ENCODE data around the gene TMEM87A. TPM values are rescaled to one million over a fixed set of nuclear protein-coding genes. Genes with fewer than 3 reads are reported as not detected.
"Not testable (repeated sequence)": the region's sequence is repeated elsewhere in the genome, so short reads cannot be mapped to it uniquely, and the experiment has no call there.

The TMEM87A gene
- total and polyA plus RNA-seq, 2 donors: 32.2 to 33.5 TPM

DNA sequence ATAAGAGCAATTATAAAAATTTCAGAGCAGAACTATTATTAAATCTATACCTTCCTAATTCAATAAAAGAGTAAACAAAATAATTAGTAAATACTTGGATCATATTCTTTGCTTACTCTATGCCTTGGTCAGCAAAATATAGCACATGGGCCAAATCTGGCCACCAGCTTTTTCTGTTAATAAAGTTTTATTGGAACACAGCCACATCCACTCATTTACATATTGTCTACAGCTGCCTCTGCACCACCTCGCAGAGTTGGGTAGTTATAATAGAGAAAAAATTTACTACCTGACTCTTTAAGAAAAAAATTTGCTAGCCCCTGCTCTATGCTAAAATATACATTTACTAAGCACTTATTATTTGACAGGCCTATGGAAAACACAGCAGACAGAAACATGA lies 32.4 kb downstream of the TMEM87A start:
- H3K36me3 ChIP-seq (ENCODE audit: control insufficient read depth in 2 of 2, insufficient read depth in 2 of 2, low read length in 1 of 2): peaks cover 21 to 42% of the 10 kb centered on the region in 2 donors
- H3K27ac ChIP-seq (ENCODE audit: low read depth in 1 of 2, low read length in 1 of 2): no peak overlapping the region
- DNase-seq (ENCODE audit: low read depth in 6 of 9, low spot score in 9 of 9): no peak
- H3K4me3 ChIP-seq (ENCODE audit: low read length in 2 of 2): no peak overlapping the region
- no peaks in the 10 kb centered on the region for H3K9me3 ChIP-seq (ENCODE audit: control insufficient read depth in 2 of 2, insufficient read depth in 1 of 2, low read length in 1 of 2)
- 99% methylated on average over 1 of the region's 1 CpG for WGBS
- no peaks in the 10 kb centered on the region for H3K4me1 ChIP-seq (ENCODE audit: control insufficient read depth in 2 of 2, insufficient read depth in 2 of 2, low read length in 2 of 2)
- no peaks in the 10 kb centered on the region for H3K27me3 ChIP-seq (ENCODE audit: control insufficient read depth in 2 of 2, insufficient read depth in 1 of 2, low read length in 1 of 2)

DNA sequence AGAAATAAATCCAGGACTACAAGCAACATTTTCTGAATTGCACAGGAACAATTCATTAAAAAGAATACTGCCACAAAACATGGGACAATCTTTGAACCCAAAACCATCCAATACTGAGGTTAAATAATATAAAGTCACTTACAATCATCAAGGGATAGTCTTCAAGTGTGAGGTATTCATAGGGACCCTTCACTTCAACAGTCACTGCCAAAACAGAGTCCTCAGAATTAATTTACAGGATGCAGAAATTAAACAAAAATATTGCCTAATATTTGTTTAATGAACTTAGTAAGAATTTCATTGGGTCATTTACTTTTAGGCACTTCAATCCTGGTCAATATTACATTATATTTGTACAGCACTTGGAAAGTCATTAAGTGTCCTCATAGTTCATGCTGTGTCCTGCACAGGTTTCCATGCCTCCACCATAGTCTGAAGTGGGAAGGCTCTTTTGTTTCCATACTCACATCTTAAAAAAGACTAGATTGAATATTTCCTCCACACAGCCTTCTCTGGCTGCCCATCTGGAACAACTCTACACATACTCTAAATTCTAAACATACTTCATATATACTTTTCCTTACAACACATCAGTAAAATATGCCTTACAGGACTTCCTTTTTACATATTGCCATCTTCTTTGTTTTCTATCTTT lies 33.6 kb downstream of the TMEM87A start:
- DNase-seq (ENCODE audit: low read depth in 6 of 9, low spot score in 9 of 9): no peak
- no peaks in the 10 kb centered on the region for H3K4me1 ChIP-seq (ENCODE audit: control insufficient read depth in 2 of 2, insufficient read depth in 2 of 2, low read length in 2 of 2)
- no peaks in the 10 kb centered on the region for H3K27me3 ChIP-seq (ENCODE audit: control insufficient read depth in 2 of 2, insufficient read depth in 1 of 2, low read length in 1 of 2)
- no peak overlapping the region for H3K27ac ChIP-seq (ENCODE audit: low read depth in 1 of 2, low read length in 1 of 2)
- no peaks in the 10 kb centered on the region for H3K9me3 ChIP-seq (ENCODE audit: control insufficient read depth in 2 of 2, insufficient read depth in 1 of 2, low read length in 1 of 2)
- H3K4me3 ChIP-seq (ENCODE audit: low read length in 2 of 2): no peak overlapping the region
- H3K36me3 ChIP-seq (ENCODE audit: control insufficient read depth in 2 of 2, insufficient read depth in 2 of 2, low read length in 1 of 2): peaks cover 25 to 52% of the 10 kb centered on the region in 2 donors

DNA sequence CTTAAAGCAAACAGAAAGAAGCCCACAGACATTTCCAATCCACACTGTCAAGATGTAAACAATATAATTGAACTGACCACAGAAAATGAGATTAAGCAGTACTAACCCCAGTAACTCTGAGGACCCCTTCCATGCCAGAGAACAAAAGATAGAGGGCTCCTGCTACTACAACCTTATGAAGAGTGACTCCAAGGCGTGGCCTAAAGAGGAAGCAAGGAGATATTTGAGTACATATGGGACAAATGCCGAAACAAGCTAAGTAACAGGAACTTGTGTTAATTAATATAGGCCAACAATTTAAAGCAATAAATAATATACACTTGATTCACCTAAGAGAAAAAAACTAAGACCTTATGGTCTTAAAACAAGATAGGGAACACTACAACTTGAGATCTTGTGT lies 40.1 kb downstream of the TMEM87A start:
- no peak overlapping the region for H3K27ac ChIP-seq (ENCODE audit: low read depth in 1 of 2, low read length in 1 of 2)
- H3K4me3 ChIP-seq (ENCODE audit: low read length in 2 of 2): no peak overlapping the region
- no peaks in the 10 kb centered on the region for H3K27me3 ChIP-seq (ENCODE audit: control insufficient read depth in 2 of 2, insufficient read depth in 1 of 2, low read length in 1 of 2)
- DNase-seq (ENCODE audit: low read depth in 6 of 9, low spot score in 9 of 9): no peak
- 97% methylated on average over 2 of the region's 2 CpGs for WGBS
- peaks cover 37 to 55% of the 10 kb centered on the region in 2 donors for H3K36me3 ChIP-seq (ENCODE audit: control insufficient read depth in 2 of 2, insufficient read depth in 2 of 2, low read length in 1 of 2)
- no peaks in the 10 kb centered on the region for H3K4me1 ChIP-seq (ENCODE audit: control insufficient read depth in 2 of 2, insufficient read depth in 2 of 2, low read length in 2 of 2)
- no peaks in the 10 kb centered on the region for H3K9me3 ChIP-seq (ENCODE audit: control insufficient read depth in 2 of 2, insufficient read depth in 1 of 2, low read length in 1 of 2)

DNA sequence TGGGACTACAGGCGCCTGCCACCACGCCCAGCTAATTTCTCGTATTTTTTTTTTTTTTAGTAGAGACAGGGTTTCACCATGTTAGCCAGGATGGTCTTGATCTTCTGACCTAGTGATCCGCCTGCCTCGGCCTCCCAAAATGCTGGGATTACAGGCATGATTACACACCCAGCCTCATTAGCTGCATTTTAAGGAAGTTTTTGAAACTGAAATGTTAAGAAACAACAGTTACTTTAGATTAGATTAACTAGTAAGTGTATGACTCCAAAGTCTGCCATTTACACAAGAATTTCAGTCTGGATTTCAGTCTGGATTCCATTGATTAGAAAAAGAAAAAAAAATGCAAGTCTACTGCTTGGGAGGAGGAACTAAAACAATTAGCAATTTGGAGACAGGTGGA lies 40.6 kb downstream of the TMEM87A start:
- H3K27me3 ChIP-seq (ENCODE audit: control insufficient read depth in 2 of 2, insufficient read depth in 1 of 2, low read length in 1 of 2): no peaks in the 10 kb centered on the region
- H3K27ac ChIP-seq (ENCODE audit: low read depth in 1 of 2, low read length in 1 of 2): no peak overlapping the region
- WGBS: 72% methylated on average over 5 of the region's 5 CpGs
- H3K9me3 ChIP-seq (ENCODE audit: control insufficient read depth in 2 of 2, insufficient read depth in 1 of 2, low read length in 1 of 2): no peaks in the 10 kb centered on the region
- no peak overlapping the region for H3K4me3 ChIP-seq (ENCODE audit: low read length in 2 of 2)
- H3K36me3 ChIP-seq (ENCODE audit: control insufficient read depth in 2 of 2, insufficient read depth in 2 of 2, low read length in 1 of 2): peaks cover 35 to 53% of the 10 kb centered on the region in 2 donors
- no peaks in the 10 kb centered on the region for H3K4me1 ChIP-seq (ENCODE audit: control insufficient read depth in 2 of 2, insufficient read depth in 2 of 2, low read length in 2 of 2)
- no peak for DNase-seq (ENCODE audit: low read depth in 6 of 9, low spot score in 9 of 9)

DNA sequence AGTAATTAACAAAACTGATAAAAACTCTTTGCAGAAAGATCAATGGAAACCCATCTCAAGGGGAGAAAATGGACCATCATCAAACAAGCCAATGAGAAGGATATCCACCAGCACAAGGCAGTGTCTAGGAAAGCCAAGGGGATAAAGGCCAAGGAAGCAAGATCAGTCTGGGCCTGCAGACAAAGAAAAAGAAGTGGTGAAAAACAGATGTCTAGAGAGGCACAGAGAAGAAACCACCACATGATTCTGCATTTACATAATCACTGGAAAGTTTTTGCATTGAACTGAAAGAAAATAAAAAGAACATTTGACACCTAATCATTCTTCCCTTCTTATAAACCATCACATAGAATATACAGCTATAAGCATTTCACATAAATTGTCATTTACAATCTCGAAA lies 42.1 kb downstream of the TMEM87A start:
- Histone ChIP-seq H3K4me1 (ENCODE audit: control insufficient read depth in 2 of 2, insufficient read depth in 2 of 2, low read length in 2 of 2) (no peaks in the 10 kb centered on the region), H3K27me3 (ENCODE audit: control insufficient read depth in 2 of 2, insufficient read depth in 1 of 2, low read length in 1 of 2) (no peaks in the 10 kb centered on the region), H3K9me3 (ENCODE audit: control insufficient read depth in 2 of 2, insufficient read depth in 1 of 2, low read length in 1 of 2) (no peaks in the 10 kb centered on the region), H3K4me3 (ENCODE audit: low read length in 2 of 2) (no peak overlapping the region), H3K27ac (ENCODE audit: low read depth in 1 of 2, low read length in 1 of 2) (no peak overlapping the region), H3K36me3 (ENCODE audit: control insufficient read depth in 2 of 2, insufficient read depth in 2 of 2, low read length in 1 of 2) (peaks cover 33 to 57% of the 10 kb centered on the region in 2 donors)
- 96% methylated on average over 1 of the region's 1 CpG for WGBS
- DNase-seq (ENCODE audit: low read depth in 6 of 9, low spot score in 9 of 9): no peak

DNA sequence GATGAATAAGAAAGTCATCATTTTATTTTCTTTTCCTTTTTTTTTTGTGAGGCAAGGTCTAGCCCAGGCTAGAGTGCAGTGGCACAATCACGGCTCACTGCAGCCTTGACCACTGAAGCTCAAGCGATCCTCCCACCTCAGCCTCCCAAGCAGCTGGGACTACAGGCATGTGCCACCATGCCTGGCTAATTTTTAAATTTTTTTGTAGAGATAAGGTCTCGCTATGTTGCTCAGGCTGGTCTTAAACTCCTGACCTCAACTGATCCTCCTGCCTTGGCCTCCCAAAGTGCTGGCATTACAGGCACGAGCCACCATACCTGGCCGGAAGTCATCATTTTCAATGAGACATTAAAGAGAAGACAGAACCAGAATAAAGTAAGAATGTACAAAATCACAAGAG lies 44.3 kb downstream of the TMEM87A start:
- not testable (repeated sequence) for H3K4me3 ChIP-seq (ENCODE audit: low read length in 2 of 2); H3K4me1 ChIP-seq (ENCODE audit: control insufficient read depth in 2 of 2, insufficient read depth in 2 of 2, low read length in 2 of 2); DNase-seq (ENCODE audit: low read depth in 6 of 9, low spot score in 9 of 9); H3K27ac ChIP-seq (ENCODE audit: low read depth in 1 of 2, low read length in 1 of 2); H3K27me3 ChIP-seq (ENCODE audit: control insufficient read depth in 2 of 2, insufficient read depth in 1 of 2, low read length in 1 of 2); H3K9me3 ChIP-seq (ENCODE audit: control insufficient read depth in 2 of 2, insufficient read depth in 1 of 2, low read length in 1 of 2)
- H3K36me3 ChIP-seq (ENCODE audit: control insufficient read depth in 2 of 2, insufficient read depth in 2 of 2, low read length in 1 of 2): peaks cover 35 to 51% of the 10 kb centered on the region in 2 donors
- WGBS: 98% methylated on average over 5 of the region's 5 CpGs

DNA sequence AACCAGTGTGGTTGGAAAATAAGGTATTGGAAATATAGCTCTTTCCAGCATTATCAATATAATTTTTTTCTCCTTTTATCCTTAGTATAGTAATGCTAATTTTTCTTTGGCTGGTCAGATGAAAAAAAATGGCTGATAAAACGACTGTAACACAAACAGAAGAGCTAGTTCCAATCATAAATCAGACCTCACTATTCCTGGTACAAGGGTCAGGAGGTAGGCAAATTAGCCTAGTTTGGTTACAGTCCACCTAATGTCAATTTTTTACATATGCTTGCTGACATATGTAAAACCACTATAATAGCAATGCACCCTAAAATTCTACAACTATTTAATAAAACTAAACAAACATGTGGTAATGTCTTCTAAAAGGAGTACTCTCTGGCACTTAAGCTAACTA lies 45.2 kb downstream of the TMEM87A start:
- no peaks in the 10 kb centered on the region for H3K27me3 ChIP-seq (ENCODE audit: control insufficient read depth in 2 of 2, insufficient read depth in 1 of 2, low read length in 1 of 2)
- no peak overlapping the region for H3K27ac ChIP-seq (ENCODE audit: low read depth in 1 of 2, low read length in 1 of 2)
- peaks cover 34 to 47% of the 10 kb centered on the region in 2 donors for H3K36me3 ChIP-seq (ENCODE audit: control insufficient read depth in 2 of 2, insufficient read depth in 2 of 2, low read length in 1 of 2)
- WGBS: 94% methylated on average over 1 of the region's 1 CpG
- H3K4me1 ChIP-seq (ENCODE audit: control insufficient read depth in 2 of 2, insufficient read depth in 2 of 2, low read length in 2 of 2): no peaks in the 10 kb centered on the region
- no peaks in the 10 kb centered on the region for H3K9me3 ChIP-seq (ENCODE audit: control insufficient read depth in 2 of 2, insufficient read depth in 1 of 2, low read length in 1 of 2)
- H3K4me3 ChIP-seq (ENCODE audit: low read length in 2 of 2): no peak overlapping the region
- no peak for DNase-seq (ENCODE audit: low read depth in 6 of 9, low spot score in 9 of 9)

DNA sequence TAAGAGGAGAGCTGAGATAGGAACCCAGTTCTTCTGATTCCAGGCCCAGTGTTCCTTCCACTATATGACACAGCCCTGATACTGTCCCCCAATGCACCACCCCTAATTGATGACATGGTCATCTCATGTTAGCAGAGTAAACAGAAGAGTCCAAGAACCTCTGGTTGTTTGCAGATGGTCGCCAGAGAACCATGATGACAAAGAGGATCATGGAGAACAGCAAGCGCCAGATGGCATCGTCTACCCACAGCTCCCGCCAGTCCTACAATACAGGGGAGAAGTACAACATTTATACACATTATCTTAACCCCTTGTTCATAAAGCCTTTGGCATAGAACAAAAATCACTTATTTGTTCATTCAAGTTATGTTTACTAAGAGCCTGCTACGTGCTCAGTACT lies 46.6 kb downstream of the TMEM87A start:
- over 99% methylated on average over 5 of the region's 5 CpGs for WGBS
- DNase-seq (ENCODE audit: low read depth in 6 of 9, low spot score in 9 of 9): no peak
- Histone ChIP-seq H3K27me3 (ENCODE audit: control insufficient read depth in 2 of 2, insufficient read depth in 1 of 2, low read length in 1 of 2) (no peaks in the 10 kb centered on the region), H3K4me3 (ENCODE audit: low read length in 2 of 2) (no peak overlapping the region), H3K27ac (ENCODE audit: low read depth in 1 of 2, low read length in 1 of 2) (no peak overlapping the region), H3K9me3 (ENCODE audit: control insufficient read depth in 2 of 2, insufficient read depth in 1 of 2, low read length in 1 of 2) (no peaks in the 10 kb centered on the region), H3K4me1 (ENCODE audit: control insufficient read depth in 2 of 2, insufficient read depth in 2 of 2, low read length in 2 of 2) (no peaks in the 10 kb centered on the region), H3K36me3 (ENCODE audit: control insufficient read depth in 2 of 2, insufficient read depth in 2 of 2, low read length in 1 of 2) (peaks cover 28 to 50% of the 10 kb centered on the region in 2 donors)

DNA sequence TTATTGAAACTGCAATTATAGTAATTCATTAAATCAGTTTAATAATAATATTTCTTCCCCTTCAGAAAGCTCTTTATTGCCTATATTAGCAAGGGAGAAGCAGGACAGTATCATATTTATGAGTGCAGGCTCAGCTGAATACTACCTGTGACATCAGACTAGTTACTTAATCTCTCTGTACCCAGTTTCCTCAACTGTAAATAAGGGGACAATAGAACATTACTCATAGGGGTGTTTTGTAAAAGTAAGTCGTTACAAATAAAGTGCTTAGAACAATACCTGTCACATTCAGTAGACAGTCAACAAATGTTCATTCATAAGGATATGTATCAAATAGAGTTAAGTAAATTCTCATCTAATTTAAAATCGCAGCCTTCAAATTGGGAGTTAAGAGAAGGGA lies 53.0 kb downstream of the TMEM87A start:
- 49% methylated on average over 2 of the region's 2 CpGs for WGBS
- no peak for DNase-seq (ENCODE audit: low read depth in 6 of 9, low spot score in 9 of 9)
- Histone ChIP-seq H3K27ac (ENCODE audit: low read depth in 1 of 2, low read length in 1 of 2) (no peak overlapping the region), H3K27me3 (ENCODE audit: control insufficient read depth in 2 of 2, insufficient read depth in 1 of 2, low read length in 1 of 2) (no peaks in the 10 kb centered on the region), H3K36me3 (ENCODE audit: control insufficient read depth in 2 of 2, insufficient read depth in 2 of 2, low read length in 1 of 2) (peaks cover 6 to 45% of the 10 kb centered on the region in 2 donors), H3K4me3 (ENCODE audit: low read length in 2 of 2) (no peak overlapping the region), H3K9me3 (ENCODE audit: control insufficient read depth in 2 of 2, insufficient read depth in 1 of 2, low read length in 1 of 2) (no peaks in the 10 kb centered on the region), H3K4me1 (ENCODE audit: control insufficient read depth in 2 of 2, insufficient read depth in 2 of 2, low read length in 2 of 2) (no peaks in the 10 kb centered on the region)
